PC-9 (cell line): ENCODE measurements around the gene GGTLC1. TPM values are rescaled to one million over a fixed set of nuclear protein-coding genes. Genes with fewer than 3 reads are reported as not detected.
A peak's percentile ranks its signal among the peaks of the same experiment; 100 is the strongest.
"Not testable (repeated sequence)": the region's sequence is repeated elsewhere in the genome, so short reads cannot be mapped to it uniquely, and the experiment has no call there.

Source experiments
- BruUV-seq: library from RNA; stranded (reverse); fragments of 400-500 nt; replicated peaks from 2 replicates; lab custom pipeline; 2021; lab: Mats Ljungman, UMichigan
- CTCF ChIA-PET: fragments of 300-600 bp; sonication (Branson Sonifier 250); formaldehyde crosslinking; loops from one replicate; lab custom pipeline; 2022; ENCODE audit warnings: antibody characterized with exemption; lab: Charles Lee
- POLR2A ChIA-PET: fragments of 300-600 bp; sonication (Branson Sonifier 250); formaldehyde crosslinking; loops from one replicate; lab custom pipeline; 2022; ENCODE audit warnings: antibody characterized with exemption; ENCODE audit not compliant: unreplicated experiment; lab: Charles Lee
- DNase-seq, 2 experiments: peaks; one replicate each; pipeline versions ENCODE4 v3.0.0 to v3.0.0-alpha.2; 2015 to 2022; ENCODE audit warnings: mixed read lengths in 1 of 2
- H2AFZ ChIP-seq: fragments of 200-600 bp; sonication (generic); 2 replicates; pipeline ENCODE4 v1.8.1; 2017; ENCODE audit warnings: antibody characterized with exemption
- H3F3A ChIP-seq: fragments of 200-600 bp; sonication (generic); 2 replicates; pipeline ENCODE4 v1.8.1; 2017; ENCODE audit warnings: antibody characterized with exemption, mild to moderate bottlenecking, low read depth; ENCODE audit not compliant: insufficient read depth
- H3K27ac ChIP-seq: fragments of 200-600 bp; sonication (generic); 2 replicates; pipeline ENCODE4 v1.6.1; 2016; ENCODE audit warnings: mixed run types
- H3K27me3 ChIP-seq: fragments of 200-600 bp; sonication (generic); 2 replicates; pipeline ENCODE4 v1.6.1; 2016; ENCODE audit warnings: low read depth, mixed run types; ENCODE audit not compliant: insufficient read depth
- H3K36me3 ChIP-seq: fragments of 200-600 bp; sonication (generic); 2 replicates; pipeline ENCODE4 v1.6.1; 2016; ENCODE audit warnings: low read depth, mixed run types
- H3K4me1 ChIP-seq: fragments of 200-600 bp; sonication (generic); replicated peaks from 2 replicates; pipeline ENCODE4 v1.6.1; 2016; ENCODE audit warnings: mixed run types; ENCODE audit not compliant: insufficient read depth
- H3K4me2 ChIP-seq: fragments of 200-600 bp; sonication (generic); 2 replicates; pipeline ENCODE4 v1.6.1; 2017; ENCODE audit warnings: mixed run types
- H3K4me3 ChIP-seq: fragments of 200-600 bp; sonication (generic); 2 replicates; pipeline ENCODE4 v1.6.1; 2016; ENCODE audit warnings: mixed run types
- H3K79me2 ChIP-seq: fragments of 200-600 bp; sonication (generic); 2 replicates; pipeline ENCODE4 v1.6.1; 2017; ENCODE audit warnings: low read depth, mixed run types
- H3K9me2 ChIP-seq: fragments of 200-600 bp; sonication (generic); 2 replicates; pipeline ENCODE4 v1.8.1; 2017; ENCODE audit warnings: mild to moderate bottlenecking; ENCODE audit not compliant: insufficient read depth
- H3K9me3 ChIP-seq: fragments of 200-600 bp; sonication (generic); 2 replicates; pipeline ENCODE4 v1.8.1; 2016; ENCODE audit warnings: low read depth; ENCODE audit not compliant: insufficient read depth
- H4K20me1 ChIP-seq: fragments of 200-600 bp; sonication (generic); 2 replicates; pipeline ENCODE4 v1.8.1; 2017; ENCODE audit not compliant: insufficient read depth
- intact Hi-C: fragments of 100-400 bp; cut with micrococcal nuclease; formaldehyde crosslinking; loops from one replicate; pipeline ENCODE4 v1.10.0; 2022; ENCODE audit not compliant: unreplicated experiment
- total RNA-seq: library from RNA; stranded (reverse); gene quantifications from 2 replicates; pipeline ENCODE4 v1.2.3, GENCODE V29; 2021

GGTLC1 gene
- total RNA-seq, 1 experiment from 2014 or later, result 0.63 TPM

- H3K9me3 ChIP-seq, H3K27ac ChIP-seq, H3K4me1 ChIP-seq, H3K4me2 ChIP-seq, BruUV-seq, H3K79me2 ChIP-seq, CTCF ChIA-PET, H3K36me3 ChIP-seq, H3F3A ChIP-seq, H3K9me2 ChIP-seq, H2AFZ ChIP-seq, POLR2A ChIA-PET, H3K27me3 ChIP-seq, intact Hi-C loops, DNase-seq, H3K4me3 ChIP-seq, H4K20me1 ChIP-seq: not testable (repeated sequence)
Observed at GRCh38 chr20:23993440-23993839, 4.9 kb upstream of the GGTLC1 start.

- H3F3A ChIP-seq, H3K4me3 ChIP-seq, H3K4me2 ChIP-seq, CTCF ChIA-PET, H3K4me1 ChIP-seq, H3K27me3 ChIP-seq, H4K20me1 ChIP-seq, intact Hi-C loops, H2AFZ ChIP-seq, H3K27ac ChIP-seq, H3K9me2 ChIP-seq, H3K9me3 ChIP-seq, H3K79me2 ChIP-seq, POLR2A ChIA-PET, H3K36me3 ChIP-seq, DNase-seq, BruUV-seq: not testable (repeated sequence)
Observed at GRCh38 chr20:23990296-23990695, 1.7 kb upstream of the GGTLC1 start.

- H3K9me3 ChIP-seq, POLR2A ChIA-PET, H3K79me2 ChIP-seq, intact Hi-C loops, H3K36me3 ChIP-seq, BruUV-seq, CTCF ChIA-PET, H3K4me1 ChIP-seq, H3K27me3 ChIP-seq, H3K9me2 ChIP-seq, DNase-seq, H3F3A ChIP-seq, H3K27ac ChIP-seq, H3K4me2 ChIP-seq, H2AFZ ChIP-seq, H4K20me1 ChIP-seq, H3K4me3 ChIP-seq: not testable (repeated sequence)
Observed at GRCh38 chr20:23988966-23989365, 387 bp upstream of the GGTLC1 start.

- H2AFZ ChIP-seq, BruUV-seq, H3K27ac ChIP-seq, H3K9me3 ChIP-seq, H3K36me3 ChIP-seq, POLR2A ChIA-PET, intact Hi-C loops, H4K20me1 ChIP-seq, H3K9me2 ChIP-seq, H3K27me3 ChIP-seq, H3K4me2 ChIP-seq, H3F3A ChIP-seq, H3K4me1 ChIP-seq, H3K4me3 ChIP-seq, CTCF ChIA-PET, H3K79me2 ChIP-seq: not testable (repeated sequence)
- peak; percentile 60 to 69 for DNase-seq
Observed at GRCh38 chr20:23986716-23987115, 1.9 kb downstream of the GGTLC1 start.

GRCh38 chr20:23986310-23986709 lies 2.3 kb downstream of the GGTLC1 start:
- DNase-seq, H3K36me3 ChIP-seq, H3K9me3 ChIP-seq, POLR2A ChIA-PET, H3F3A ChIP-seq, H3K9me2 ChIP-seq, H3K4me2 ChIP-seq, H4K20me1 ChIP-seq, H3K79me2 ChIP-seq, CTCF ChIA-PET, H3K27me3 ChIP-seq, H3K27ac ChIP-seq, H3K4me3 ChIP-seq, H2AFZ ChIP-seq, H3K4me1 ChIP-seq, BruUV-seq, intact Hi-C loops: not testable (repeated sequence)

- BruUV-seq, POLR2A ChIA-PET, H3K9me2 ChIP-seq, H2AFZ ChIP-seq, H3K36me3 ChIP-seq, H3K4me2 ChIP-seq, H3K4me3 ChIP-seq, intact Hi-C loops, H3F3A ChIP-seq, DNase-seq, H3K27ac ChIP-seq, H3K79me2 ChIP-seq, H4K20me1 ChIP-seq, H3K9me3 ChIP-seq, H3K4me1 ChIP-seq, CTCF ChIA-PET, H3K27me3 ChIP-seq: not testable (repeated sequence)
Observed at GRCh38 chr20:23985790-23986225, 2.8 kb downstream of the GGTLC1 start.
